ENCODE measurements around the gene LIPA.

LIPA gene

DNA sequence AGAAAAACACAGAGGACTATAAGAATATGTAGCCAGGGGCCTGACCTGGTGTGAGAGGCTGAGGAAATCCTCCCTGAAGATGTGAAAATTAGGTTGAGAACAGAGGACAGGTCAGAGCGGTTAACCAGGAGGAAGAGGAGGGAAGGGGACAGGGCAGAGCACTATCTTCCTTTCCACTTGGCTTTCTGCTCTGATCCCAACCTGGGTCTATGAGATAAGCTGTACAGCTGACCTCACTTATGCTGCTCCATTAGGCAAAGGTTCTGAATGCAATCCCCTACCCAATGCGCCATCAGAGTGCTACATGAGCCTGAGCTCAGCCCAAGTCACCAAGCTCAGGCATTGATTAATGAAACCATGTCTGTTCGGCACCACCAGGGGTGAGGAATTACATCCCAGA lies 10.5 kb downstream of the LIPA start:
- Histone ChIP-seq H3K27me3 (ENCODE audit: control insufficient read depth, insufficient read depth, low read length) (no peaks in the 10 kb centered on the region), H3K36me3 (ENCODE audit: control insufficient read depth, insufficient read depth, low read length) (no peaks in the 10 kb centered on the region), H3K9me3 (ENCODE audit: control insufficient read depth, insufficient read depth, low read depth, low read length) (no peaks in the 10 kb centered on the region), H3K9ac (ENCODE audit: low read length) (no peak overlapping the region), H3K4me1 (ENCODE audit: control insufficient read depth, insufficient read depth, low read length) (peaks cover 26% of the 10 kb centered on the region), H3K4me3 (ENCODE audit: low read depth, low read length) (no peak overlapping the region), H3K27ac (ENCODE audit: low read depth, low read length) (no peak overlapping the region)

DNA sequence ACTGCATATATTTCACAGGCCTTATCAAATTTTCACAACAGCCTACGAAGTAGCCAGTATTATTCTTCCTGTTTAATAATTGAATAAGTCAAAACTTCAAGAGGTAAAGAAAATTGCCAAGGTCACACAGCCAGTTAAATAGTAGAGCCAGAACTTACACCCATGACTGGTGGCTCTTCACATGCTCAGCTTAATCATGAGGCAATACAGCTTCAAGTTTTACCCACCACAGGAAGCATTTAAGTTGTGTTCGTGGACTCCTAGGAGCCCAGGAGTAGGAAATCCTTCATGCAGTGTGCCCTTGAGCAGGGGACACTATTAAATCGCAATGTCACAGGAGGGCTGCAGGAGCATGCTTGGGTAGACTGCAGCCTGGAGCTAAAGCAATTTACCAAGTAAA lies 11.1 kb downstream of the LIPA start:
- Histone ChIP-seq H3K4me1 (ENCODE audit: control insufficient read depth, insufficient read depth, low read length) (peaks cover 21% of the 10 kb centered on the region), H3K36me3 (ENCODE audit: control insufficient read depth, insufficient read depth, low read length) (no peaks in the 10 kb centered on the region)

DNA sequence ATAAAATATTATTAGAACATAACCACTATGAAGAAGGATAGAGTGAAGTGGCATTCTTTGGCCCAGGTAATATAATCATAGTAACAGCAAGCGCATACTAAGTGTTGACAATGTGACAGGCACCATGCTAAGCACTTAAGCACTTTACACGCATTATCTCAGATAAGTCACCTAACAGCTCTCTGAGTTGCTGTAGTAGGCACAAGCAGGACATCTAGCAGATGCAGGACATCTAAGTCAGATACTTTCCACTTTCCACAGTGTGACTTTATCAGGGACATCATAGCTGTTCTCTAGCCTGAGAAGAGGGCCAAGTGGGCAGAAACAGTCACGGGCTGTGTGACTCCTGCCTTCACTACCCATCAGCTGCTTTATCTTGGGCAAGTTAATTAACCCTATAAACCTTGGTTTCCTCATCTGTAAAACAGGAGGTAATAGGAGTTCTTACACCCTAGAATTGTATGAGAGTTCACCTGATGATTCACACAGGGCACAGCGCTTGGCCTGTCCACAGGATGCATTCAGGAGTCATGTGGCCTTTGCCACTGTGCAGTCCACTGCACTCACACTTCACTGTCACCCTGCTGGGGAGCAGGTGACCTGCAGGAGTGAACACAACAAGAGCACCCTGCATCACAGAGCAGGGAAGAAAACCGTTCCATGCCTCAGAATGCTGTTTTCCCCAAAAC lies 12.5 kb downstream of the LIPA start:
- H3K27ac ChIP-seq (ENCODE audit: low read depth, low read length), result no peak overlapping the region
- no peak overlapping the region for H3K9ac ChIP-seq (ENCODE audit: low read length)
- no peak overlapping the region for H3K4me3 ChIP-seq (ENCODE audit: low read depth, low read length)
- H3K27me3 ChIP-seq (ENCODE audit: control insufficient read depth, insufficient read depth, low read length), result no peaks in the 10 kb centered on the region
- no peaks in the 10 kb centered on the region for H3K36me3 ChIP-seq (ENCODE audit: control insufficient read depth, insufficient read depth, low read length)
- H3K9me3 ChIP-seq (ENCODE audit: control insufficient read depth, insufficient read depth, low read depth, low read length), result no peaks in the 10 kb centered on the region
- H3K4me1 ChIP-seq (ENCODE audit: control insufficient read depth, insufficient read depth, low read length), result peaks cover 19% of the 10 kb centered on the region

More for the DNA sequence above, 11.1 kb downstream of the LIPA start:
- Histone ChIP-seq H3K9me3 (ENCODE audit: control insufficient read depth, insufficient read depth, low read depth, low read length) (no peaks in the 10 kb centered on the region), H3K27me3 (ENCODE audit: control insufficient read depth, insufficient read depth, low read length) (no peaks in the 10 kb centered on the region), H3K27ac (ENCODE audit: low read depth, low read length) (no peak overlapping the region), H3K9ac (ENCODE audit: low read length) (no peak overlapping the region), H3K4me3 (ENCODE audit: low read depth, low read length) (no peak overlapping the region)

DNA sequence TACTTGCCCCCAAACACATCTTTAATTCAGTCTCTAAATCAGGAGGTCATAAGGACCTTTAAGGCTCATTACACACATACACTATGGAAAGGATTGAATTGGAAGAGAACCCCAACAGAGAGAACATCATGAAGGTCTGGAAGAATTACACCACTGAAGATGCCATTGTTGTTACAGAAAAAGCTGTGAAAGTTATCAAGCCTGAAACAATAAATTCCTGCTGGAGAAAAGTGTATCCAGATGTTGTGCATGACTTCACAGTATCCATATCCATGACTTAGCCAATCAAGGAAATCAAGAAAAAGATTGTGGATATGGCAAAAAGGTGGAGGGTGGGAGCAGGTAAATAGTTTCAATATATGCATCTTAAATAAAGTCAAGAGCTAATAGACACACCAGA lies 13.7 kb downstream of the LIPA start:
- Histone ChIP-seq H3K36me3 (ENCODE audit: control insufficient read depth, insufficient read depth, low read length) (no peaks in the 10 kb centered on the region), H3K9ac (ENCODE audit: low read length) (no peak overlapping the region), H3K9me3 (ENCODE audit: control insufficient read depth, insufficient read depth, low read depth, low read length) (no peaks in the 10 kb centered on the region), H3K4me1 (ENCODE audit: control insufficient read depth, insufficient read depth, low read length) (peaks cover 13% of the 10 kb centered on the region), H3K27ac (ENCODE audit: low read depth, low read length) (no peak overlapping the region), H3K4me3 (ENCODE audit: low read depth, low read length) (no peak overlapping the region), H3K27me3 (ENCODE audit: control insufficient read depth, insufficient read depth, low read length) (no peaks in the 10 kb centered on the region)

DNA sequence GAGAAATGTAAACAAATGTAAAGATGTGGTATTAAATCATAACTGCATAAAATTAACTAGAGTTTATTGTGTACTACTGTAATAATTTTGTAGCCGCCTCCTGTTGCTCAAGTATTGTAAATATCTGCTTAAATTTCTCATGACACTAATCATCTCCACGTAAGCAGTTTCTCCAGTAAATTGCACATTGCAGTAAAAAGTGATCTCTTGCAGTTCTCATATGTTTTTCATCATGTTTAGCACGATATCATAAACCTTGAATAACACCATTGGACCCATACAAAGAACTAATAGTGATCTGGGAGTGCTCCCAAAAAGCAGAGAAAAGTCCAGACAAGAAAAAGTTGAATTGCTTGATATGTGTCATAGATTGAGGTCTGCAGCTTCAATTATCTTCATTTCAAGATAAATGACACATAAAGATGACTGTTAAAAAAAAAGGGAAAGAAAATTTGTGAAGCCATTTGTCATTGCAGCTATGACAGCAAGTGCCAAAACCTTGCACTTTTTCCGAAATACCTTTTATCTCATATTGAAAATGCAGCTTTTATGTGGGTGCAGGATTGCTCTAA lies 15.3 kb downstream of the LIPA start:
- H3K9ac ChIP-seq (ENCODE audit: low read length), result no peak overlapping the region
- H3K4me3 ChIP-seq (ENCODE audit: low read depth, low read length), result no peak overlapping the region
- no peaks in the 10 kb centered on the region for H3K27me3 ChIP-seq (ENCODE audit: control insufficient read depth, insufficient read depth, low read length)
- no peak overlapping the region for H3K27ac ChIP-seq (ENCODE audit: low read depth, low read length)
- H3K36me3 ChIP-seq (ENCODE audit: control insufficient read depth, insufficient read depth, low read length), result no peaks in the 10 kb centered on the region
- H3K4me1 ChIP-seq (ENCODE audit: control insufficient read depth, insufficient read depth, low read length), result peaks cover 3% of the 10 kb centered on the region; the same call in 1 of the 2 replicates
- H3K9me3 ChIP-seq (ENCODE audit: control insufficient read depth, insufficient read depth, low read depth, low read length), result no peaks in the 10 kb centered on the region

DNA sequence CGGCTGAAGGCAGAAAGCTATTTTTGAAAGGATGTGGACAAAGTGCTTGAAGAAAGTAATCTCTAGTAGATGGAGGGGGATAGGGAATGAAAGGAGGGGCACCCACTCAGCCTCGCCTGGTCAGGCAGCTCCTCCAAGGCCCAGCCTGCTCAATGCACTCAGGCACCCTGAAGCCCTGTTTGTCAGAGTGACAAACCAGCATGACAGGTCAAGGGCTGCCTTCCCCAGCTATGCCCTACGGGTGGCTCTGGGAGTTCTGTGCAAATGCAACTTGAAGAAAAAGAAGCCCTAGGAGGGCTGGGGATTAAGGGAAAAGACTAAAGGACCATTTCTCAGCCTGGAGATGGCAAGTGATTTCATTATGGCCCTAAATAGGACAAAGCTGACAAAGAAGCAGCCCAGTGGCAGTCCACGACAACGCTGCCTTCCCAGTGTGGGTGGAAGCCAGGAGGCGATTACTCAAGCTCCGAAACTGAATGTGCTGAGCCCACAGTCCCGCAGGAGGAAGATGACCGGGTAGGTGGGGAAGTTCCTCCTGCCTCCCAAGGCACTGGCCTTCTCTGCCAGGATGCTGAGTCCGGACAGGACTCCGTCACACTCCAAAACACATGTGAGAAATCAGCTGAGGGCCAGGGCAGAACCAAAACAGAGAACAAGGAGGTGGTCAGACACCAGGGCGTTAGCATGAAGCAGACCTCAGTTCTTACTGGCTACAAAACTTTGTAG lies 16.3 kb downstream of the LIPA start:
- no peak overlapping the region for H3K4me3 ChIP-seq (ENCODE audit: low read depth, low read length)
- no peaks in the 10 kb centered on the region for H3K36me3 ChIP-seq (ENCODE audit: control insufficient read depth, insufficient read depth, low read length)
- H3K9ac ChIP-seq (ENCODE audit: low read length), result no peak overlapping the region
- no peaks in the 10 kb centered on the region for H3K27me3 ChIP-seq (ENCODE audit: control insufficient read depth, insufficient read depth, low read length)
- H3K9me3 ChIP-seq (ENCODE audit: control insufficient read depth, insufficient read depth, low read depth, low read length), result no peaks in the 10 kb centered on the region
- no peak overlapping the region for H3K27ac ChIP-seq (ENCODE audit: low read depth, low read length)
- H3K4me1 ChIP-seq (ENCODE audit: control insufficient read depth, insufficient read depth, low read length), result no peaks in the 10 kb centered on the region

DNA sequence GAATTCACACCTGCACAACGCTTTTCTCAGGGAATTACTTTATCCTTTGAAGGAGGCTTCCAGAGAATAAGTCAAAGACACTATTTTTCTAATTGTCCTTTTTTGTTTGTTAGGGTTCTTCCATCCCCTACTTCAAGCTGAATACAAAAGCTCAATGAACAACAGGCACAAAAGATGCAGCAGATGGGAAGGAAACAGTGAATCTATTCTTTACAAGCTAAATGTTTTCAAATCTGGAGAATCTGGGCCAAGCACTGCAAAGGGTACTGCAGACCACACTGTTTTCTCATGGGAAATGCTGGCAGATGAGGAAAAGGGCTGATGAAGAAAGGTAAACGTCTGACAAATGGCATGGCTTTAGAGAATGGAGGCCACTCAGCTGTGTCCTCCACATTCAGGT lies 18.5 kb downstream of the LIPA start:
- Histone ChIP-seq H3K27me3 (ENCODE audit: control insufficient read depth, insufficient read depth, low read length) (no peaks in the 10 kb centered on the region), H3K9me3 (ENCODE audit: control insufficient read depth, insufficient read depth, low read depth, low read length) (peaks cover 10% of the 10 kb centered on the region), H3K4me3 (ENCODE audit: low read depth, low read length) (no peak overlapping the region), H3K4me1 (ENCODE audit: control insufficient read depth, insufficient read depth, low read length) (no peaks in the 10 kb centered on the region), H3K27ac (ENCODE audit: low read depth, low read length) (no peak overlapping the region), H3K9ac (ENCODE audit: low read length) (no peak overlapping the region), H3K36me3 (ENCODE audit: control insufficient read depth, insufficient read depth, low read length) (peaks cover 2% of the 10 kb centered on the region)

DNA sequence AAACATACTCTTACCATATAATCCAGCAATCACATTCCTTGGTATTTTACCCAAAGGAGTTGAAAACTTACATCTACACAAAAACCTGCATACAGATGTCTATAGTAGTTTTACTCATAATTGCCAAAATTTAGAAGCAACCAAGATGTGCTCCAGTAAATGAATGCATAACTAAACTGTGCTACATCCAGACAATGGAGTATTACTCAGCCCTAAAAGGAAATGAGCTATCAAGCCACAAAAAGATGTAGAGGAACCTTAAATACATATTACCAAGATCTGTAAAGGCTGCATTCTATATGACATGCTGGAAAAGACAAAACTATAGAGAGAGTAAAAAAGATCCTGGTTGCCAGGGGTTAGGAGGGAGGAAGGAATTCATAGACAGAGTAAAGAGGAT lies 22.6 kb downstream of the LIPA start:
- Histone ChIP-seq H3K36me3 (ENCODE audit: control insufficient read depth, insufficient read depth, low read length) (peaks cover 10% of the 10 kb centered on the region), H3K27me3 (ENCODE audit: control insufficient read depth, insufficient read depth, low read length) (no peaks in the 10 kb centered on the region), H3K4me1 (ENCODE audit: control insufficient read depth, insufficient read depth, low read length) (peaks cover 6% of the 10 kb centered on the region; the same call in 1 of the 2 replicates), H3K9ac (ENCODE audit: low read length) (no peak overlapping the region), H3K4me3 (ENCODE audit: low read depth, low read length) (no peak overlapping the region), H3K27ac (ENCODE audit: low read depth, low read length) (no peak overlapping the region), H3K9me3 (ENCODE audit: control insufficient read depth, insufficient read depth, low read depth, low read length) (peaks cover 14% of the 10 kb centered on the region)

- Histone ChIP-seq H3K27me3 (ENCODE audit: control insufficient read depth, insufficient read depth, low read length) (no peaks in the 10 kb centered on the region), H3K9ac (ENCODE audit: low read length) (no peak overlapping the region), H3K4me1 (ENCODE audit: control insufficient read depth, insufficient read depth, low read length) (peaks cover 6% of the 10 kb centered on the region; the same call in 1 of the 2 replicates), H3K4me3 (ENCODE audit: low read depth, low read length) (no peak overlapping the region), H3K9me3 (ENCODE audit: control insufficient read depth, insufficient read depth, low read depth, low read length) (peaks cover 14% of the 10 kb centered on the region), H3K27ac (ENCODE audit: low read depth, low read length) (no peak overlapping the region), H3K36me3 (ENCODE audit: control insufficient read depth, insufficient read depth, low read length) (peaks cover 10% of the 10 kb centered on the region)
Measured at GRCh38 chr10:89228146-89228545, 23.4 kb downstream of the LIPA start.

GRCh38 chr10:89226891-89227290 lies 24.7 kb downstream of the LIPA start:
- Histone ChIP-seq H3K4me1 (ENCODE audit: control insufficient read depth, insufficient read depth, low read length) (peaks cover 6% of the 10 kb centered on the region; the same call in 1 of the 2 replicates), H3K9ac (ENCODE audit: low read length) (no peak overlapping the region), H3K36me3 (ENCODE audit: control insufficient read depth, insufficient read depth, low read length) (peaks cover 10% of the 10 kb centered on the region), H3K27me3 (ENCODE audit: control insufficient read depth, insufficient read depth, low read length) (no peaks in the 10 kb centered on the region), H3K9me3 (ENCODE audit: control insufficient read depth, insufficient read depth, low read depth, low read length) (peaks cover 14% of the 10 kb centered on the region), H3K27ac (ENCODE audit: low read depth, low read length) (no peak overlapping the region), H3K4me3 (ENCODE audit: low read depth, low read length) (no peak overlapping the region)

DNA sequence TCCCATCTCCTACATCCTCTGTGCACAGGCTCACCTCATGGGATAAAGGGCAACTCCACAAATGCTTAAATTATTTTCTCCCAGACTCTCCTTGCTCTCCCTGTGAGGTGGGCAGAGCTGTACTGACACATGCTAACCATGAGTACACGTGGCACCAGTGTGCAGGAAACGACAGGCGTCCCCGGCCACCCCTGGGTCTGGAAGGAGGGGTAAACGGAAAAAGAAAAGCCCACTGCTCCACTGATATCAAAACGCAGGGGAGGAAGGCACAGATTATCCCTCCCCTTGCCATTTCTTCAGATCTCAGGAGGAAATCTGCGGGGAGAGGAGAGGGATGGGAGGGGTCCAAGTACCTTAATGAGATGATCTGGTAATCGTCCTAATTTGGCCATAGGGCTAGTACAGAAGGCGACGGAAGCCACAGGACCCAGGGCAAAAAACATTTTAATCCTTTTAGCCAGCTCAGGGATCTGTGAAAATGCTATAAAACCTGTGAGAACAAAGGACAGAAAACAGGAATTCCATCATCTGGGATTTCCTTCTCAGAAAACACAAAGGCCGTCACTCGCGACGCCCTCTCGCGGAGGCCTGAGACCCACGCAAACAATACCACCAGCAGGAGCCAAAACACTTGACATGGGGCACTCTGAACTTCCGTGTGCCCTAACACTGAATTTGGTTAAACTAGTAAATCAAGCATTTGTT lies 26.7 kb downstream of the LIPA start:
- Histone ChIP-seq H3K36me3 (ENCODE audit: control insufficient read depth, insufficient read depth, low read length) (peaks cover 10% of the 10 kb centered on the region), H3K27me3 (ENCODE audit: control insufficient read depth, insufficient read depth, low read length) (no peaks in the 10 kb centered on the region), H3K9me3 (ENCODE audit: control insufficient read depth, insufficient read depth, low read depth, low read length) (peaks cover 14% of the 10 kb centered on the region), H3K27ac (ENCODE audit: low read depth, low read length) (no peak overlapping the region), H3K4me3 (ENCODE audit: low read depth, low read length) (no peak overlapping the region), H3K9ac (ENCODE audit: low read length) (no peak overlapping the region), H3K4me1 (ENCODE audit: control insufficient read depth, insufficient read depth, low read length) (peaks cover 6% of the 10 kb centered on the region; the same call in 1 of the 2 replicates)
